Measurements from ENCODE around the gene DSP. TPM values are rescaled to one million over a fixed set of nuclear protein-coding genes. Genes with fewer than 3 reads are reported as not detected.
A peak's percentile ranks its signal among the peaks of the same experiment; 100 is the strongest.

Gene DSP
- total and polyA plus RNA-seq, 2 experiments from 2014 or later: 76.4 to 108 TPM

GRCh38 chr6:7505189-7505699, 36.2 kb upstream of the DSP start:
- TF ChIP-seq EZH2 (IDR thresholded peaks at IDR 0.05; ENCODE audit: insufficient read depth, poor library complexity, severe bottlenecking) (no peak), EZH2phosphoT487 (IDR thresholded peaks at IDR 0.05; ENCODE audit: insufficient read depth, low read depth) (no peak)
- 15 to 20% methylated on average over 10 of the region's 10 CpGs for WGBS, 2 experiments (ENCODE audit: low coverage in 1 of 2, low lambda C conversion rate in 2 of 2, missing lambda C conversion rate in 2 of 2)
- H3K36me3 ChIP-seq (ENCODE audit: low read depth): no peaks in the 10 kb centered on the region
- H3K79me2 ChIP-seq (ENCODE audit: insufficient read depth): no peaks in the 10 kb centered on the region
- peak; percentile 89 for DNase-seq
- in situ Hi-C loops (cut with MboI): no loop called here
- H2AFZ ChIP-seq: peak overlapping the region; percentile 40
- H4K20me1 ChIP-seq (ENCODE audit: insufficient read depth): no peaks in the 10 kb centered on the region
- no peaks in the 10 kb centered on the region for H3K9me2 ChIP-seq (ENCODE audit: insufficient read depth)
- H3K27me3 ChIP-seq (replicated peaks; ENCODE audit: insufficient read depth): no peaks in the 10 kb centered on the region
- peaks cover 13% of the 10 kb centered on the region for H3K4me1 ChIP-seq (ENCODE audit: insufficient read depth)
- H3K9me3 ChIP-seq (ENCODE audit: low read depth): no peaks in the 10 kb centered on the region
- H3K4me2 ChIP-seq (ENCODE audit: unreplicated experiment): peak overlapping the region; percentile 33
- H3K4me3 ChIP-seq: peak overlapping the region; percentile 24
- peaks cover 13% of the 10 kb centered on the region; the same call in 1 of the 2 replicates for H3F3A ChIP-seq (ENCODE audit: insufficient read depth)
- H3K27ac ChIP-seq: peak overlapping the region; percentile 61
- H3K9ac ChIP-seq: peak overlapping the region; percentile 63

GRCh38 chr6:7507600-7507999, 33.9 kb upstream of the DSP start:
- Histone ChIP-seq H2AFZ (no peak overlapping the region), H3K79me2 (ENCODE audit: insufficient read depth) (no peaks in the 10 kb centered on the region), H3K4me3 (no peak overlapping the region), H4K20me1 (ENCODE audit: insufficient read depth) (no peaks in the 10 kb centered on the region), H3K4me1 (ENCODE audit: insufficient read depth) (peaks cover 13% of the 10 kb centered on the region), H3F3A (ENCODE audit: insufficient read depth) (peaks cover 13% of the 10 kb centered on the region; the same call in 1 of the 2 replicates), H3K4me2 (ENCODE audit: unreplicated experiment) (no peak overlapping the region), H3K9ac (no peak overlapping the region), H3K27ac (no peak overlapping the region), H3K9me3 (ENCODE audit: low read depth) (no peaks in the 10 kb centered on the region), H3K9me2 (ENCODE audit: insufficient read depth) (no peaks in the 10 kb centered on the region), H3K27me3 (replicated peaks; ENCODE audit: insufficient read depth) (no peaks in the 10 kb centered on the region), H3K36me3 (ENCODE audit: low read depth) (no peaks in the 10 kb centered on the region)
- TF ChIP-seq EZH2phosphoT487 (IDR thresholded peaks at IDR 0.05; ENCODE audit: insufficient read depth, low read depth): no peak
- no peak for TF ChIP-seq EZH2 (IDR thresholded peaks at IDR 0.05; ENCODE audit: insufficient read depth, poor library complexity, severe bottlenecking)
- in situ Hi-C loops (cut with MboI): no loop called here
- DNase-seq: no peak
- 84 to 86% methylated on average over 6 of the region's 6 CpGs for WGBS, 2 experiments (ENCODE audit: low coverage in 1 of 2, low lambda C conversion rate in 2 of 2, missing lambda C conversion rate in 2 of 2)

GRCh38 chr6:7512320-7512719, 29.2 kb upstream of the DSP start:
- no peak overlapping the region for H2AFZ ChIP-seq
- no peaks in the 10 kb centered on the region for H3K9me3 ChIP-seq (ENCODE audit: low read depth)
- H3K4me3 ChIP-seq: no peak overlapping the region
- 27 to 33% methylated on average over 2 of the region's 2 CpGs for WGBS, 2 experiments (ENCODE audit: low coverage in 1 of 2, low lambda C conversion rate in 2 of 2, missing lambda C conversion rate in 2 of 2)
- H3K36me3 ChIP-seq (ENCODE audit: low read depth): no peaks in the 10 kb centered on the region
- no peaks in the 10 kb centered on the region for H3K79me2 ChIP-seq (ENCODE audit: insufficient read depth)
- no peak for TF ChIP-seq EZH2phosphoT487 (IDR thresholded peaks at IDR 0.05; ENCODE audit: insufficient read depth, low read depth)
- TF ChIP-seq EZH2 (IDR thresholded peaks at IDR 0.05; ENCODE audit: insufficient read depth, poor library complexity, severe bottlenecking): no peak
- no peak for DNase-seq
- no peaks in the 10 kb centered on the region for H3F3A ChIP-seq (ENCODE audit: insufficient read depth)
- H3K4me1 ChIP-seq (ENCODE audit: insufficient read depth): no peaks in the 10 kb centered on the region
- peaks cover 8% of the 10 kb centered on the region; the same call in 1 of the 2 replicates for H3K27me3 ChIP-seq (replicated peaks; ENCODE audit: insufficient read depth)
- in situ Hi-C loops (cut with MboI): no loop called here
- no peaks in the 10 kb centered on the region for H4K20me1 ChIP-seq (ENCODE audit: insufficient read depth)
- H3K9me2 ChIP-seq (ENCODE audit: insufficient read depth): no peaks in the 10 kb centered on the region
- no peak overlapping the region for H3K27ac ChIP-seq
- no peak overlapping the region for H3K9ac ChIP-seq
- no peak overlapping the region for H3K4me2 ChIP-seq (ENCODE audit: unreplicated experiment)

DNA sequence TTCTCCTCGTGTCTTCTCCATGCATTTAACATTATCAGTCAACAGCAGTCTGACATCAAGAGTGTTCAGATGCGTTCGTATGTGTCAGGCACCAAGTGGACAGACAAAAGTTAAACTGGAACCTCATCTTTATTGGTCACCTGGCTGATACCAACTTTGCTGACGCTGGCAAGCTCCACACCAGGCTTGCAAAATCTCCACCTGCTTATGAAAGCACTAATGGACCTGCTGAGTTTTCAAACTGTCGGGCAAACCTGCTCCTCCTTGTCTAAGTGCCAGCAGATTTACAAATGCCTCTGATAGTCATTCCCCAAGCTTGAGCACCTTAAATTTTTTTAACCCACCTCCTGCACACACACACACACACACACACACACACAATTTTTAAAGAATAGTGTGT, 27.9 kb upstream of the DSP start:
- no peaks in the 10 kb centered on the region for H3F3A ChIP-seq (ENCODE audit: insufficient read depth)
- H3K9ac ChIP-seq: no peak overlapping the region
- no peak for TF ChIP-seq EZH2phosphoT487 (IDR thresholded peaks at IDR 0.05; ENCODE audit: insufficient read depth, low read depth)
- no peak for TF ChIP-seq EZH2 (IDR thresholded peaks at IDR 0.05; ENCODE audit: insufficient read depth, poor library complexity, severe bottlenecking)
- peaks cover 8% of the 10 kb centered on the region; the same call in 1 of the 2 replicates for H3K27me3 ChIP-seq (replicated peaks; ENCODE audit: insufficient read depth)
- H3K9me3 ChIP-seq (ENCODE audit: low read depth): no peaks in the 10 kb centered on the region
- no peaks in the 10 kb centered on the region for H3K9me2 ChIP-seq (ENCODE audit: insufficient read depth)
- no peak overlapping the region for H3K4me2 ChIP-seq (ENCODE audit: unreplicated experiment)
- H2AFZ ChIP-seq: no peak overlapping the region
- H3K36me3 ChIP-seq (ENCODE audit: low read depth): no peaks in the 10 kb centered on the region
- no peaks in the 10 kb centered on the region for H3K79me2 ChIP-seq (ENCODE audit: insufficient read depth)
- no peak overlapping the region for H3K4me3 ChIP-seq
- DNase-seq: no peak
- in situ Hi-C loops (cut with MboI): no loop called here
- H3K4me1 ChIP-seq (ENCODE audit: insufficient read depth): no peaks in the 10 kb centered on the region
- 60 to 68% methylated on average over 5 of the region's 5 CpGs for WGBS, 2 experiments (ENCODE audit: low coverage in 1 of 2, low lambda C conversion rate in 2 of 2, missing lambda C conversion rate in 2 of 2)
- no peak overlapping the region for H3K27ac ChIP-seq
- H4K20me1 ChIP-seq (ENCODE audit: insufficient read depth): no peaks in the 10 kb centered on the region
